Esophagus (tissue), 2 donors: ENCODE measurements around the gene TNFAIP6. TPM values are rescaled to one million over a fixed set of nuclear protein-coding genes. Genes with fewer than 3 reads are reported as not detected.
"Not testable (repeated sequence)": the region's sequence is repeated elsewhere in the genome, so short reads cannot be mapped to it uniquely, and the experiment has no call there.

Source experiments
- H3K27ac ChIP-seq, 2 donors: one replicate each; pipeline ENCODE4 v1.5.1; 2013; ENCODE audit warnings: low read depth in 2 of 2, mild to moderate bottlenecking in 2 of 2, inconsistent platforms in 1 of 2, low read length in 1 of 2, moderate library complexity in 1 of 2
- H3K27me3 ChIP-seq, 2 donors: one replicate each; pipeline ENCODE4 v1.6.1; 2013; ENCODE audit warnings: low read length in 2 of 2, control low read depth in 1 of 2, mild to moderate bottlenecking in 1 of 2; ENCODE audit not compliant: insufficient read depth in 2 of 2, control insufficient read depth in 1 of 2
- H3K36me3 ChIP-seq, 2 donors: one replicate each; pipeline ENCODE4 v1.6.1; 2013; ENCODE audit warnings: low read length in 1 of 2; ENCODE audit not compliant: control insufficient read depth in 2 of 2, insufficient read depth in 2 of 2
- H3K4me1 ChIP-seq, 2 donors: one replicate each; pipeline ENCODE4 v1.6.1; 2013; ENCODE audit warnings: low read length in 1 of 2; ENCODE audit not compliant: control insufficient read depth in 2 of 2, insufficient read depth in 2 of 2
- H3K4me3 ChIP-seq, 2 donors: one replicate each; pipeline ENCODE4 v1.5.1; 2013; ENCODE audit warnings: low read length in 2 of 2, mild to moderate bottlenecking in 2 of 2, low read depth in 1 of 2, moderate library complexity in 1 of 2
- H3K9me3 ChIP-seq, 2 donors: one replicate each; pipeline ENCODE4 v1.6.1; 2013; ENCODE audit warnings: mild to moderate bottlenecking in 2 of 2, low read depth in 1 of 2, low read length in 1 of 2, moderate library complexity in 1 of 2; ENCODE audit not compliant: control insufficient read depth in 2 of 2, insufficient read depth in 1 of 2
- WGBS, 2 donors: extraction: QIAGEN DNeasy Blood & Tissue Kit; methylation state at CpG; one replicate each; pipeline ENCODE4 v1.1.7; 2013; 5-methylcytosine and 5-hydroxymethylcytosine counted together
- polyA plus RNA-seq, 2 donors: library from polyadenylated mRNA; stranded (reverse); fragments of 200-250 nt; gene quantifications; one replicate each; pipeline ENCODE4 v1.2.3, GENCODE V29; 2013
- donor health status: healthy with polysubstance abuse.
- donor health status: Bipolar disorder and iron deficiency.

TNFAIP6 gene
- polyA plus RNA-seq = under 1 TPM; 0.28 to 0.51 TPM

- Histone ChIP-seq H3K9me3 (no peaks in the 10 kb centered on the region), H3K36me3 (no peaks in the 10 kb centered on the region), H3K27ac (no peak within 1 kb of the TSS), H3K27me3 (no peaks in the 10 kb centered on the region), H3K4me1 (no peaks in the 10 kb centered on the region), H3K4me3 (no peak within 1 kb of the TSS)
- WGBS, 2 donors = 52 to 55% methylated on average over 3 of the region's 3 CpGs
Observed at GRCh38 chr2:151357359-151357758, at the start of gene TNFAIP6. Gene TNFAIP6, plus strand, starts transcription at chr2:151357592. Its CDS starts 75 bp downstream, at chr2:151357667.

GRCh38 chr2:151310313-151310712 is 47.1 kb upstream of the TNFAIP6 start:
- H3K27ac ChIP-seq, H3K9me3 ChIP-seq, H3K27me3 ChIP-seq, H3K4me1 ChIP-seq, H3K36me3 ChIP-seq, H3K4me3 ChIP-seq: not testable (repeated sequence)
- WGBS, 2 donors = 91 to 97% methylated on average over 6 of the region's 6 CpGs

GRCh38 chr2:151312440-151312839 is 45.0 kb upstream of the TNFAIP6 start:
- H3K36me3 ChIP-seq, H3K27me3 ChIP-seq, H3K4me1 ChIP-seq, H3K9me3 ChIP-seq, H3K4me3 ChIP-seq, H3K27ac ChIP-seq: not testable (repeated sequence)
- WGBS, 2 donors = 63 to 75% methylated on average over 6 of the region's 6 CpGs

GRCh38 chr2:151315381-151315903 is 42.0 kb upstream of the TNFAIP6 start:
- no peak overlapping the region for H3K4me3 ChIP-seq
- H3K4me1 ChIP-seq = no peaks in the 10 kb centered on the region
- WGBS, 2 donors = 50 to 59% methylated on average over 7 of the region's 7 CpGs
- no peak overlapping the region for H3K27ac ChIP-seq
- H3K36me3 ChIP-seq = no peaks in the 10 kb centered on the region
- H3K9me3 ChIP-seq = no peaks in the 10 kb centered on the region
- H3K27me3 ChIP-seq = no peaks in the 10 kb centered on the region

- Histone ChIP-seq H3K27me3 (no peaks in the 10 kb centered on the region), H3K9me3 (no peaks in the 10 kb centered on the region), H3K4me3 (no peak overlapping the region), H3K36me3 (no peaks in the 10 kb centered on the region), H3K27ac (no peak overlapping the region), H3K4me1 (no peaks in the 10 kb centered on the region)
- WGBS, 2 donors = 76 to 77% methylated on average over 4 of the region's 4 CpGs
Observed at GRCh38 chr2:151325581-151326095, 31.8 kb upstream of the TNFAIP6 start.

- H3K9me3 ChIP-seq = no peaks in the 10 kb centered on the region
- no peaks in the 10 kb centered on the region for H3K4me1 ChIP-seq
- no peaks in the 10 kb centered on the region for H3K36me3 ChIP-seq
- no peak overlapping the region for H3K27ac ChIP-seq
- 79 to 98% methylated on average over 1 of the region's 1 CpG for WGBS, 2 donors
- no peaks in the 10 kb centered on the region for H3K27me3 ChIP-seq
- H3K4me3 ChIP-seq = no peak overlapping the region
Observed at GRCh38 chr2:151326554-151326953, 30.8 kb upstream of the TNFAIP6 start.

GRCh38 chr2:151329998-151330397 is 27.4 kb upstream of the TNFAIP6 start:
- 50 to 54% methylated on average over 1 of the region's 1 CpG for WGBS, 2 donors
- no peaks in the 10 kb centered on the region for H3K9me3 ChIP-seq
- H3K4me3 ChIP-seq = no peak overlapping the region
- H3K36me3 ChIP-seq = no peaks in the 10 kb centered on the region
- H3K27ac ChIP-seq = no peak overlapping the region
- no peaks in the 10 kb centered on the region for H3K4me1 ChIP-seq
- no peaks in the 10 kb centered on the region for H3K27me3 ChIP-seq

- H3K36me3 ChIP-seq = no peaks in the 10 kb centered on the region
- H3K4me3 ChIP-seq = no peak overlapping the region
- no peaks in the 10 kb centered on the region for H3K4me1 ChIP-seq
- no peaks in the 10 kb centered on the region for H3K9me3 ChIP-seq
- H3K27me3 ChIP-seq = no peaks in the 10 kb centered on the region
- 76 to 81% methylated on average over 3 of the region's 3 CpGs for WGBS, 2 donors
- H3K27ac ChIP-seq = no peak overlapping the region
Observed at GRCh38 chr2:151333083-151333482, 24.3 kb upstream of the TNFAIP6 start.

- no peak overlapping the region for H3K27ac ChIP-seq
- H3K4me3 ChIP-seq = no peak overlapping the region
- H3K27me3 ChIP-seq = no peaks in the 10 kb centered on the region
- no peaks in the 10 kb centered on the region for H3K4me1 ChIP-seq
- no peaks in the 10 kb centered on the region for H3K36me3 ChIP-seq
- H3K9me3 ChIP-seq = no peaks in the 10 kb centered on the region
- WGBS, 2 donors = 59 to 63% methylated on average over 3 of the region's 3 CpGs
Observed at GRCh38 chr2:151334082-151334815, 23.1 kb upstream of the TNFAIP6 start.

GRCh38 chr2:151336863-151337371 is 20.5 kb upstream of the TNFAIP6 start:
- Histone ChIP-seq H3K36me3 (no peaks in the 10 kb centered on the region), H3K9me3 (no peaks in the 10 kb centered on the region), H3K4me1 (no peaks in the 10 kb centered on the region), H3K27me3 (no peaks in the 10 kb centered on the region), H3K27ac (no peak overlapping the region), H3K4me3 (no peak overlapping the region)
- 63 to 68% methylated on average over 2 of the region's 2 CpGs for WGBS, 2 donors
